Activated B cell treated with CpG ODN at 0.5 μM for 24 hours (primary cell): ENCODE measurements around the gene TXNL1. TPM values are rescaled to one million over a fixed set of nuclear protein-coding genes. Genes with fewer than 3 reads are reported as not detected.

Experiments
- ATAC-seq: fragments of 200-7000 bp; cut with Tn5 transposase; one replicate; pipeline ENCODE4 v1.10.0; 2021; ENCODE audit warnings: low read depth, mild to moderate bottlenecking, moderate library complexity
- CTCF ChIA-PET: fragments of 350-600 bp; sonication (Branson Sonifier 250); formaldehyde crosslinking; loops from one replicate; lab custom pipeline; 2021; ENCODE audit warnings: antibody characterized with exemption; lab: Charles Lee
- POLR2A ChIA-PET: fragments of 350-600 bp; sonication (Branson Sonifier 250); formaldehyde crosslinking; loops from one replicate; lab custom pipeline; 2021; ENCODE audit warnings: antibody characterized with exemption; lab: Charles Lee
- DNase-seq: peaks from one replicate; pipeline ENCODE4 v3.0.0; 2022
- H3K27ac Mint-ChIP-seq: one replicate; pipeline ENCODE4 v1.8.0; 2020; ENCODE audit warnings: mixed read lengths
- H3K27me3 Mint-ChIP-seq: one replicate; pipeline ENCODE4 v1.8.0; 2021; ENCODE audit warnings: mixed read lengths
- H3K36me3 Mint-ChIP-seq: one replicate; pipeline ENCODE4 v1.8.0; 2021; ENCODE audit warnings: low read depth, mixed read lengths
- H3K4me1 Mint-ChIP-seq: one replicate; pipeline ENCODE4 v1.8.0; 2021; ENCODE audit warnings: mixed read lengths
- H3K4me3 Mint-ChIP-seq: one replicate; pipeline ENCODE4 v1.8.0; 2020; ENCODE audit warnings: mild to moderate bottlenecking, mixed read lengths
- H3K9me3 Mint-ChIP-seq: one replicate; pipeline ENCODE4 v1.8.0; 2020; ENCODE audit warnings: mixed read lengths
- CTCF ChIP-seq: fragments of 200-600 bp; IDR thresholded peaks from one replicate; pipeline ENCODE4 v1.8.0; 2022; ENCODE audit warnings: antibody characterized with exemption, mild to moderate bottlenecking
- intact Hi-C: fragments of 100-400 bp; cut with micrococcal nuclease; formaldehyde crosslinking; loops from one replicate; pipeline ENCODE4 v1.15.1; 2024
- total RNA-seq: library from RNA; stranded (reverse); gene quantifications from 2 replicates; pipeline ENCODE4 v1.2.3, GENCODE V29; 2022

Gene TXNL1
- total RNA-seq, 1 donor from 2014 or later, result 53.4 TPM

- Mint-ChIP-seq H3K36me3 (peaks cover 43% of the 10 kb centered on the region), H3K4me1 (peaks cover 48% of the 10 kb centered on the region), H3K27me3 (no peaks in the 10 kb centered on the region), H3K27ac (no peak overlapping the region), H3K9me3 (no peaks in the 10 kb centered on the region), H3K4me3 (no peak overlapping the region)
- ChIA-PET CTCF (interaction anchor here (1.1 to 1.5 kb wide), 2 partner anchors 14 to 18 kb away, joined by 3 to 4 read pairs; partner anchors contain the start of gene WDR7), POLR2A (interaction anchor here (0.8 kb wide), 1 partner anchor 55 kb away, joined by 12 read pairs; no protein-coding TSS in a partner anchor)
- TF ChIP-seq CTCF, result no peak
- ATAC-seq, result no peak
- intact Hi-C loops, result loop anchor here (10.0 kb wide), 1 partner anchor 388 kb away; no protein-coding TSS in a partner anchor
- no peak for DNase-seq
Measured at GRCh38 chr18:56632070-56633022, 6.0 kb downstream of the TXNL1 start.

GRCh38 chr18:56627991-56628390 is 10.4 kb downstream of the TXNL1 start:
- ChIA-PET CTCF (no interaction called here), POLR2A (interaction anchor here (0.6 kb wide), 1 partner anchor 12 kb away, joined by 3 read pairs; no protein-coding TSS in a partner anchor)
- no peaks in the 10 kb centered on the region for H3K27me3 Mint-ChIP-seq
- DNase-seq, result no peak
- no peak overlapping the region for H3K27ac Mint-ChIP-seq
- H3K36me3 Mint-ChIP-seq, result peaks cover 51% of the 10 kb centered on the region
- no peak for TF ChIP-seq CTCF
- peaks cover 15% of the 10 kb centered on the region for H3K4me1 Mint-ChIP-seq
- ATAC-seq, result no peak
- no peak overlapping the region for H3K4me3 Mint-ChIP-seq
- intact Hi-C loops, result no loop called here
- no peaks in the 10 kb centered on the region for H3K9me3 Mint-ChIP-seq

- no peaks in the 10 kb centered on the region for H3K9me3 Mint-ChIP-seq
- no peak overlapping the region for H3K4me3 Mint-ChIP-seq
- H3K27me3 Mint-ChIP-seq, result no peaks in the 10 kb centered on the region
- no peaks in the 10 kb centered on the region for H3K4me1 Mint-ChIP-seq
- no peak for TF ChIP-seq CTCF
- H3K36me3 Mint-ChIP-seq, result peaks cover 70% of the 10 kb centered on the region
- ATAC-seq (no peak), DNase-seq (no peak)
- ChIA-PET CTCF (no interaction called here), POLR2A (interaction anchor here (0.7 kb wide), 1 partner anchor 35 kb away, joined by 4 read pairs; the partner anchor contains the start of gene WDR7)
- intact Hi-C loops, result no loop called here
- no peak overlapping the region for H3K27ac Mint-ChIP-seq
Measured at GRCh38 chr18:56615738-56616520, 22.5 kb downstream of the TXNL1 start.

GRCh38 chr18:56606618-56607017 is 31.8 kb downstream of the TXNL1 start:
- CTCF ChIA-PET, result no interaction called here
- Mint-ChIP-seq H3K4me3 (no peak overlapping the region), H3K27ac (no peak overlapping the region), H3K27me3 (no peaks in the 10 kb centered on the region), H3K4me1 (no peaks in the 10 kb centered on the region), H3K36me3 (peaks cover 72% of the 10 kb centered on the region), H3K9me3 (no peaks in the 10 kb centered on the region)
- POLR2A ChIA-PET, result no interaction called here
- ATAC-seq (no peak), DNase-seq (no peak)
- intact Hi-C loops, result no loop called here
- TF ChIP-seq CTCF, result no peak
